Peyer's patch (tissue), 4 donors: Measurements from ENCODE around the gene AP5B1. TPM values are rescaled to one million over a fixed set of nuclear protein-coding genes. Genes with fewer than 3 reads are reported as not detected.
"Not testable (repeated sequence)": the region's sequence is repeated elsewhere in the genome, so short reads cannot be mapped to it uniquely, and the experiment has no call there.

Experiments used
- DNase-seq, 3 donors: peaks; one replicate each; pipeline ENCODE4 v3.0.0-alpha.2; 2017 to 2019
- H3K27ac ChIP-seq, 4 donors: fragments of 200-600 bp; sonication (generic); one replicate each; pipeline ENCODE4 v1.5.1; 2016 to 2019
- H3K27me3 ChIP-seq, 2 donors: fragments of 200-600 bp; sonication (generic); one replicate each; pipeline ENCODE4 v1.5.1; 2019
- H3K36me3 ChIP-seq, 3 donors: fragments of 200-600 bp; sonication (generic); one replicate each; pipeline ENCODE4 v1.5.1; 2016 to 2019
- H3K4me1 ChIP-seq, 4 donors: fragments of 200-600 bp; sonication (generic); one replicate each; pipeline ENCODE4 v1.5.1; 2016 to 2019
- H3K4me3 ChIP-seq, 4 donors: fragments of 200-600 bp; sonication (generic); 1 replicate in 3 of 4; 2 replicates in 1 of 4; pipeline ENCODE4 v1.5.1; 2016 to 2019; ENCODE audit warnings: mild to moderate bottlenecking in 1 of 4
- H3K9me3 ChIP-seq, 4 donors: fragments of 200-600 bp; sonication (generic); one replicate each; pipeline ENCODE4 v1.5.1; 2016 to 2019; ENCODE audit warnings: mild to moderate bottlenecking in 1 of 4
- POLR2A ChIP-seq, 2 donors: fragments of 450-650 bp; IDR thresholded peaks; one replicate each; pipeline ENCODE4 v1.5.1; 2017; ENCODE audit warnings: antibody characterized with exemption in 2 of 2, mild to moderate bottlenecking in 2 of 2, moderate library complexity in 2 of 2
- total RNA-seq, 4 donors: library from RNA; depleted of rRNA; stranded (reverse); fragments of >200 nt; gene quantifications; one replicate each; pipeline ENCODE4 v1.1.0, GENCODE V29; 2016
- TF ChIP-seq, protein P1 (sequence below), 6 experiments: fragments of 450-650 bp in 4 of 6; fragments of 200-600 bp in 2 of 6; sonication (generic) in 1 of 6; IDR thresholded peaks; one replicate each; pipeline ENCODE4 v1.5.1; 2017 to 2019; ENCODE audit warnings: antibody characterized with exemption in 6 of 6, mild to moderate bottlenecking in 3 of 6, moderate library complexity in 1 of 6

The AP5B1 gene
- total RNA-seq, 4 donors from 2014 or later = 14.9 to 35.8 (median 35.0) TPM

DNA sequence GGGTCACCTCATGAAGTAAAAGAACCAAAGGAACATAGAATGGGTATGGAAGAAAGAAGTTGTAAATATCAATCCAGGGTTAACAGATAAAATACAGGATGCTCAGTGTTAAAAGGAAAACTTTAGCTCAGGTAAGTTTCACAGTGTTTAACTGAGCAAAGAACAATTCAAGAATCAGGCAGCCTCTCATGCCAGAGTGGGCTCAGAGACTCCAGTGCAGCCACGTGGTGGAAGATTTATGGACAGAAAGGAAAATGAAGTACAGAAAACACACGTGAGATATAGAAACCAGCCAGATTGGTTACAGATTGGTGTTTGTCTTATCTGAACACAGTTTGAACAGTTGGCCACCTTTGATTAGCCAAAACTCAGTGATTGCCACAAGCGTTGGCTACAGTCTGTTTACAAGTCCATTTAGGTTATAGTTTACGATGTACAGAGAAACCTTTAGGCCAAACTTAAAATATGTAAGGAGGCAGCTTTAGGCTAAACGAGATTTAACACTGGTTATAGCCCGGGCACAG lies 9.1 kb downstream of the AP5B1 start:
- no peaks in the 10 kb centered on the region for H3K4me1 ChIP-seq
- no peak overlapping the region for H3K4me3 ChIP-seq
- no peaks in the 10 kb centered on the region for H3K27me3 ChIP-seq
- DNase-seq = no peak
- H3K9me3 ChIP-seq = no peaks in the 10 kb centered on the region
- TF ChIP-seq, protein P1, sequence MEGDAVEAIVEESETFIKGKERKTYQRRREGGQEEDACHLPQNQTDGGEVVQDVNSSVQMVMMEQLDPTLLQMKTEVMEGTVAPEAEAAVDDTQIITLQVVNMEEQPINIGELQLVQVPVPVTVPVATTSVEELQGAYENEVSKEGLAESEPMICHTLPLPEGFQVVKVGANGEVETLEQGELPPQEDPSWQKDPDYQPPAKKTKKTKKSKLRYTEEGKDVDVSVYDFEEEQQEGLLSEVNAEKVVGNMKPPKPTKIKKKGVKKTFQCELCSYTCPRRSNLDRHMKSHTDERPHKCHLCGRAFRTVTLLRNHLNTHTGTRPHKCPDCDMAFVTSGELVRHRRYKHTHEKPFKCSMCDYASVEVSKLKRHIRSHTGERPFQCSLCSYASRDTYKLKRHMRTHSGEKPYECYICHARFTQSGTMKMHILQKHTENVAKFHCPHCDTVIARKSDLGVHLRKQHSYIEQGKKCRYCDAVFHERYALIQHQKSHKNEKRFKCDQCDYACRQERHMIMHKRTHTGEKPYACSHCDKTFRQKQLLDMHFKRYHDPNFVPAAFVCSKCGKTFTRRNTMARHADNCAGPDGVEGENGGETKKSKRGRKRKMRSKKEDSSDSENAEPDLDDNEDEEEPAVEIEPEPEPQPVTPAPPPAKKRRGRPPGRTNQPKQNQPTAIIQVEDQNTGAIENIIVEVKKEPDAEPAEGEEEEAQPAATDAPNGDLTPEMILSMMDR (IDR thresholded peaks at IDR 0.05) = no peak
- no peak for TF ChIP-seq POLR2A (IDR thresholded peaks at IDR 0.05)
- H3K36me3 ChIP-seq = no peaks in the 10 kb centered on the region
- no peak overlapping the region for H3K27ac ChIP-seq

DNA sequence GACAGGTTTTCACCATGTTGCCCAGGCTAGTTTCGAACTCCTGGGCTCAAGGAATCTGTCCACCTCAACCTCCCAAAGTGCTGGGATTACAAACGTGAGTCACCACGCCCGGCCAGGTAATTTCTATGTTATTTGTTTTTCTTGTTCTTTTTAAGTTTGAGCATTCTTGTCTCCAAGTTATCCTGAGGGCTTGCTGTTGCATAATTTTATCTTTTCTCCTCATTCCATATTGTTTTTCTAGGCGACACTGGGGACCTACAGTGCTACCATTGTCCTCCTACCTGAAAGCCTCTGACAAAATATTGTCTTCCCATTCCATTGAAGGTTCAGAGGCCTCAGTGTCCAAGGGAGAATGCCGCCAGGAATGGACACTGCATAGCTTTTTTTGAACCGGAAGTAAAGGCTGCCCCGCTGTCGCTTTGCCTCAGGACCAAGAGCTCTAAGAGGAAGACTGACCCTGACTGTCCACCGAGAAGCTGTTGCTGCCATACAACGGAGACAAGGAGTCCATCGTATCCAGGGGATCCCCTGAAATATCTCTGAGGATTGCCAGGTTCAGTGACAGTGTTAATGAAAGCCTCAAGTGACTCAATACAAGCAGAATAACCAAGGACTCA lies 9.7 kb downstream of the AP5B1 start:
- no peaks in the 10 kb centered on the region for H3K9me3 ChIP-seq
- DNase-seq = no peak
- no peak overlapping the region for H3K27ac ChIP-seq
- TF ChIP-seq, protein P1 (IDR thresholded peaks at IDR 0.05) = no peak
- TF ChIP-seq POLR2A (IDR thresholded peaks at IDR 0.05) = no peak
- H3K4me3 ChIP-seq = no peak overlapping the region
- H3K36me3 ChIP-seq = no peaks in the 10 kb centered on the region
- no peaks in the 10 kb centered on the region for H3K4me1 ChIP-seq
- H3K27me3 ChIP-seq = no peaks in the 10 kb centered on the region

DNA sequence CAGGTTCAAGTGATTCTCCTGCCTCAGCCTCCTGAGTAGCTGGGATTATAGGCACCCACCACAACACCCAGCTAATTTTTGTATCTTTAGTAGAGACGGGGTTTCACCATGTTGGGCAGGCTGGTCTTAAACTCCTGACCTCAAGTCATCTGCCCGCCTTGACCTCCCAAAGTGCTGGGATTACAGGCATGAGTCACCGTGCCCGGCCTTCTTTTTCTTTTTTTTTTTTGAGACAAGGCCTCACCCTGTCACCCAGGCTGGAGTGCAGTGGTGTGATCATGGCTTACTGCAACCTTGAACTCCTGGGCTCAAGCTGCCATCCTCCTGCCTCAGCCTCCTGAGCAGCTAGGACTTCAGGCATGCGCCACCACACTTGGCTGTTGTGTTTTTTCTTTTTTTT lies 13.0 kb downstream of the AP5B1 start:
- H3K4me1 ChIP-seq, H3K9me3 ChIP-seq, H3K27me3 ChIP-seq, H3K27ac ChIP-seq, DNase-seq, H3K36me3 ChIP-seq, H3K4me3 ChIP-seq: not testable (repeated sequence)

DNA sequence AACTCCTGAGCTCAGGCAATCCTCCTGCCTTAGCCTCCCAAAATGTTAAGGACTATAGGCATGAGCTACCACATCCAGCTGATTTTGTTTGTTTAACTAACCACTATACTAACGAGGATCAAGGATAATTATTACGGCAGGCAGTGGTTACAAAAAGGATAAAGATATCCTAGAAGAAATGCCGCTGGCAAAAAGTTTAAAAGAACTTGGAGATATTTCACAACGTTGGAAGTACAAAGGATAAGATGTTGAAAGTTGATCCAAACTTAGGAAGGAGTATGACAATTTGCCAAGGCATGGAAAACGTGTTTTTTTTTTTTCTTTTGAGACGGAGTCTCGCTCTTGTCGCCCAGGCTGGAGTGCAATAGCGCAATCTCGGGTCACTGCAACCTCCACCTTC lies 13.4 kb downstream of the AP5B1 start:
- Histone ChIP-seq H3K4me1 (no peaks in the 10 kb centered on the region), H3K4me3 (no peak overlapping the region), H3K27me3 (no peaks in the 10 kb centered on the region), H3K9me3 (no peaks in the 10 kb centered on the region), H3K36me3 (no peaks in the 10 kb centered on the region), H3K27ac (no peak overlapping the region)
- no peak for TF ChIP-seq POLR2A (IDR thresholded peaks at IDR 0.05)
- TF ChIP-seq, protein P1 (IDR thresholded peaks at IDR 0.05) = no peak
- no peak for DNase-seq

DNA sequence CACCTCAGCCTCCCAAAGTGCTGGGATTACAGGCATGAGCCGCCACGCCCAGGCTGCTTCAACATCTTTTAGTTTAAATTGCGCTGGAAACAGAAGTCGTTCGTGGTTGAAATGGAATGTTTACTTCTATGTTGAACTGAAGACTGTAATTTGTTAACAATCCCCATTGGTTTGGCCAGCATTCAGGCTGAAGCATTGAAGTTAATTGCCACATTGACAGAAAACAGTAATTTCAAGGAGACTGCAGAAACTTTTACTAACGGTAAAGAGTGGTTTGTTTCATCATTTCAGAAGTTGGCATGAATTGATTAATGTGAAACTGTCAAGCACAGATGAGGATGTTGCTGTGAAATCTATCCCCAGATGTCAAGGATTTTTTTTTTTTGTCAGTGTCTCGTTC lies 14.2 kb downstream of the AP5B1 start:
- no peaks in the 10 kb centered on the region for H3K4me1 ChIP-seq
- TF ChIP-seq POLR2A (IDR thresholded peaks at IDR 0.05) = no peak
- TF ChIP-seq, protein P1 (IDR thresholded peaks at IDR 0.05) = no peak
- no peaks in the 10 kb centered on the region for H3K36me3 ChIP-seq
- H3K27ac ChIP-seq = no peak overlapping the region
- no peak for DNase-seq
- H3K4me3 ChIP-seq = no peak overlapping the region
- H3K9me3 ChIP-seq = no peaks in the 10 kb centered on the region
- H3K27me3 ChIP-seq = no peaks in the 10 kb centered on the region

DNA sequence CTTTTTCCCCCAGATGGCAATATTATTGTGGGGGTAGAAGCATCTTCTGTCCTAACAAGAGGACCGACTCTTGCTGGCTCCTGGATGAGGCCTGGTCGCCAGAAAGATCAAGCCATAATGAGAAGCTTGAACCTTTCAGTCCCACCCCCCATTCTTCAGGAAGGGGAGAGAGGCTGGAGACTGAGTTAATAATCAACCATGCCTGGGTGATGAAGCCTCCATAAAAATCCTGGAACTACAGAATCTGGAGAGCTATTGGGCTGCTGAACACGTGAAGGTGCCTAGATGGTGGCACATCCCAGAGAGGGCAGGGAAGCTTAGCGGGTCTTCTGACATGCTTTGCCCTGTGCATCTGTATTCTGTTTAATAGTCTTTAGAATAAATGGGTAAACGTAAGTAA lies 16.3 kb downstream of the AP5B1 start:
- Histone ChIP-seq H3K9me3 (no peaks in the 10 kb centered on the region), H3K27me3 (no peaks in the 10 kb centered on the region), H3K4me3 (no peak overlapping the region), H3K4me1 (no peaks in the 10 kb centered on the region), H3K36me3 (no peaks in the 10 kb centered on the region), H3K27ac (no peak overlapping the region)
- TF ChIP-seq, protein P1 (IDR thresholded peaks at IDR 0.05) = no peak
- no peak for DNase-seq

DNA sequence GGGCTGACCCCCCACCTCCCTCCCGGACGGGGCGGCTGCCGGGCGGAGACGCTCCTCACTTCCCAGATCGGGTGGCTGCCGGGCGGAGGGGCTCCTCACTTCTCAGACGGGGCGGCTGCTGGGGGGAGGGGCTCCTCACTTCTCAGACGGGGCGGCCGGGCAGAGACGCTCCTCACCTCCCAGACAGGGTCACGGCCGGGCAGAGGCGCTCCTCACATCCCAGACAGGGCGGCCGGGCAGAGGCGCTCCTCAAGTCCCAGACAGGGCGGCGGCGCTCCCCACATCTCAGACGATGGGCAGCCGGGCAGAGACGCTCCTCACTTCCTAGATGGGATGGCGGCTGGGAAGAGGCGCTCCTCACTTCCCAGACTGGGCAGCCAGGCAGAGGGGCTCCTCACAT lies 18.0 kb downstream of the AP5B1 start:
- not testable (repeated sequence) for H3K36me3 ChIP-seq, H3K9me3 ChIP-seq, H3K27me3 ChIP-seq, H3K27ac ChIP-seq, H3K4me3 ChIP-seq, DNase-seq, H3K4me1 ChIP-seq

DNA sequence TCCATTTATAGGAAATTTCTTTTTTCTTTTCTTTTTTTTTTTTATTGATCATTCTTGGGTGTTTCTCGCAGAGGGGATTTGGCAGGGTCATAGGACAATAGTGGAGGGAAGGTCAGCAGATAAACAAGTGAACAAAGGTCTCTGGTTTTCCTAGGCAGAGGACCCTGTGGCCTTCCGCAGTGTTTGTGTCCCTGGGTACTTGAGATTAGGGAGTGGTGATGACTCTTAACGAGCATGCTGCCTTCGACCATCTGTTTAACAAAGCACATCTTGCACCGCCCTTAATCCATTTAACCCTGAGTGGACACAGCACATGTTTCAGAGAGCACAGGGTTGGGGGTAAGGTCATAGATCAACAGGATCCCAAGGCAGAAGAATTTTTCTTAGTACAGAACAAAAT lies 18.6 kb downstream of the AP5B1 start:
- not testable (repeated sequence) for H3K27me3 ChIP-seq, DNase-seq, H3K9me3 ChIP-seq

More for the DNA sequence above, 18.6 kb downstream of the AP5B1 start:
- not testable (repeated sequence) for H3K36me3 ChIP-seq, H3K4me1 ChIP-seq, H3K4me3 ChIP-seq, H3K27ac ChIP-seq
